ENCODE measurements around the gene MSLN.
"Not testable (repeated sequence)": the region's sequence is repeated elsewhere in the genome, so short reads cannot be mapped to it uniquely, and the experiment has no call there.

The MSLN gene

DNA sequence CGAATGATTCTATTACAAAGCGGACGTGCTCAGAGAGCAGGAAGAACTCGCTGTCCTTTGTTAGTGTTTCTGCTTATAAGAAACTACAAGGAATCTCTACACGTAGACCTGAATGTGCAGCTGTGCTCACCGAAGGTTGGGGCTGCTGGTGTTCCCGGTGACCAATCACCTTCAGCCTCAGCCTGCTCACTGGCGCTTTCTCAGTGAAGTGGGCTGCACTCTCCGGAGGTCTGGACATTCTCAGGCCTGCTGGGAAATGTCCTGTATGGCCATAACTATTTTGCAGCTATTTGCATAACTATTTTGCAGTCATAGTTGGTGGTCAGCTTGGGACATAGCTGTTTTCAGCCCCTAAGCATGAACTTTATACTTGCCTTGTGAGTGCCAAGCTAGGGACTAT lies 10.0 kb upstream of the MSLN start:
- no peak overlapping the region for H3K4me3 ChIP-seq (ENCODE audit: low read depth, low read length)
- TF ChIP-seq MAX (IDR thresholded peaks at IDR 0.05; ENCODE audit: low read depth, low read length) (no peak), CTCF (IDR thresholded peaks at IDR 0.05; ENCODE audit: low read depth, low read length) (no peak), POLR2A (IDR thresholded peaks at IDR 0.05; ENCODE audit: extremely low read depth, insufficient read length) (no peak), MYC (IDR thresholded peaks at IDR 0.05; ENCODE audit: low read depth, low read length) (no peak)
- no peak for DNase-seq (ENCODE audit: low read depth)

- TF ChIP-seq CTCF (IDR thresholded peaks at IDR 0.05; ENCODE audit: low read depth, low read length) (no peak), MYC (IDR thresholded peaks at IDR 0.05; ENCODE audit: low read depth, low read length) (no peak), MAX (IDR thresholded peaks at IDR 0.05; ENCODE audit: low read depth, low read length) (no peak)
- no peak for DNase-seq (ENCODE audit: low read depth)
- H3K4me3 ChIP-seq (ENCODE audit: low read depth, low read length) = no peak overlapping the region
Measured at GRCh38 chr16:751152-752006, 9.2 kb upstream of the MSLN start.

DNA sequence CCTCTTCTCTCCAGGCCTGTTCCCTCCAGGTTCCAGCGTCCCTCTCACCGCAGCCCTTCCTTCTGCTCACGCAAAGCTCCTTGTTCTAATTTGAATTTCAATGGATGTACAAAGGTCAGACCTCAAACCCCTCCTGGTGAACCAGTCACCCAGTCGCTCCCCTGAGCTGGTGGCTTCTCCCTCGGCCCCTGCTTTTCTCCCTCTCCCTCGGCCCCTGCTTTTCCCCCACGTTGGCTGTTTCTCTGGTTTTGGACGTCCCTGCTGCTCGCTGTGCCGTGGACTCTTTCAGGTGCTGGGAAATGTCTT lies 8.6 kb upstream of the MSLN start:
- DNase-seq (ENCODE audit: low read depth) = no peak
- H3K4me3 ChIP-seq (ENCODE audit: low read depth, low read length) = no peak overlapping the region
- TF ChIP-seq MAX (IDR thresholded peaks at IDR 0.05; ENCODE audit: low read depth, low read length) (no peak), CTCF (IDR thresholded peaks at IDR 0.05; ENCODE audit: low read depth, low read length) (no peak), MYC (IDR thresholded peaks at IDR 0.05; ENCODE audit: low read depth, low read length) (no peak), POLR2A (IDR thresholded peaks at IDR 0.05; ENCODE audit: extremely low read depth, insufficient read length) (no peak)

- H3K4me3 ChIP-seq (ENCODE audit: low read depth, low read length); DNase-seq (ENCODE audit: low read depth): not testable (repeated sequence)
Measured at GRCh38 chr16:754121-754607, 6.4 kb upstream of the MSLN start.

GRCh38 chr16:754656-755055 lies 5.9 kb upstream of the MSLN start:
- no peak for TF ChIP-seq CTCF (IDR thresholded peaks at IDR 0.05; ENCODE audit: low read depth, low read length)
- TF ChIP-seq POLR2A (IDR thresholded peaks at IDR 0.05; ENCODE audit: extremely low read depth, insufficient read length) = no peak
- TF ChIP-seq MYC (IDR thresholded peaks at IDR 0.05; ENCODE audit: low read depth, low read length) = no peak
- TF ChIP-seq MAX (IDR thresholded peaks at IDR 0.05; ENCODE audit: low read depth, low read length) = no peak
- peak; percentile 64 for DNase-seq (ENCODE audit: low read depth)
- no peak overlapping the region for H3K4me3 ChIP-seq (ENCODE audit: low read depth, low read length)

DNA sequence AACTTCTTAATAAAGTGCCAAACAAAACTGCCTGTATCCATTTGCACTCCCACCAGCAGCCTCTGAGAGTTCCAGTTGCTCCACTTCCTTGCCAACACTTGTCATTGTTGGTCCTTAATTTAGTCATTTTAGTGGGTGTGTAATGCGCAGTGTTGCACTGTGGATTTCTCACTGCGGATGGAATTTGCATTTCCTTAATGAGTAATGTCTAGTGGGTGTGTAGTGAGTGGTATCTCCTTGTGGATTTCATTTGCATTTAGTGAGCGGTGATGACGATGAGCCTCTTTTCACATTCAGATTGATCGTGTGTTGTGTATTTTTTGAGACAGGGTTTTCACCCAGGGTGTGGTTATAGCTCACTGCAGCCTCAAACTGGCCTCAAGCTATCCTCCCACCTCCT lies 4.1 kb upstream of the MSLN start:
- no peak overlapping the region for H3K4me3 ChIP-seq (ENCODE audit: low read depth, low read length)
- no peak for DNase-seq (ENCODE audit: low read depth)
- TF ChIP-seq MAX (IDR thresholded peaks at IDR 0.05; ENCODE audit: low read depth, low read length) = no peak
- no peak for TF ChIP-seq MYC (IDR thresholded peaks at IDR 0.05; ENCODE audit: low read depth, low read length)
- no peak for TF ChIP-seq CTCF (IDR thresholded peaks at IDR 0.05; ENCODE audit: low read depth, low read length)
- no peak for TF ChIP-seq POLR2A (IDR thresholded peaks at IDR 0.05; ENCODE audit: extremely low read depth, insufficient read length)

Measured in NB4 (cell line).